Astrocyte of the spinal cord (primary cell): Measurements from ENCODE around the gene FH.

Experiments used
- DNase-seq: peaks from one replicate; pipeline ENCODE4 v3.0.0; 2011; ENCODE audit warnings: low read depth, low spot score
- H3K4me3 ChIP-seq: 2 replicates; pipeline ENCODE4 v1.5.1; 2011; ENCODE audit warnings: low read depth, mild to moderate bottlenecking, low read length, moderate library complexity
- CTCF ChIP-seq: IDR thresholded peaks from 2 replicates; pipeline ENCODE4 v1.5.1; 2012; ENCODE audit warnings: low read depth, mild to moderate bottlenecking, low read length, inconsistent platforms
- in situ Hi-C: cut with HindIII; loops from 2 replicates; pipeline ENCODE4 v1.10.0; 2017; ENCODE audit warnings: low sequenced_read_pairs

FH gene

GRCh38 chr1:241479294-241479693, 40.3 kb downstream of the FH start:
- H3K4me3 ChIP-seq = no peak overlapping the region
- no peak for DNase-seq
- TF ChIP-seq CTCF = no peak
- in situ Hi-C loops = no loop called here

GRCh38 chr1:241475671-241476070, 43.9 kb downstream of the FH start:
- in situ Hi-C loops = no loop called here
- H3K4me3 ChIP-seq = no peak overlapping the region
- TF ChIP-seq CTCF = no peak
- DNase-seq = no peak

- no peak for TF ChIP-seq CTCF
- H3K4me3 ChIP-seq = no peak overlapping the region
- DNase-seq = no peak
- in situ Hi-C loops = no loop called here
Observed at GRCh38 chr1:241473026-241473425, 46.5 kb downstream of the FH start.

- H3K4me3 ChIP-seq = no peak overlapping the region
- no peak for DNase-seq
- TF ChIP-seq CTCF = no peak
- in situ Hi-C loops = no loop called here
Observed at GRCh38 chr1:241470908-241471590, 48.5 kb downstream of the FH start.

- DNase-seq = no peak
- H3K4me3 ChIP-seq = no peak overlapping the region
- in situ Hi-C loops = no loop called here
- no peak for TF ChIP-seq CTCF
Observed at GRCh38 chr1:241470361-241470760, 49.2 kb downstream of the FH start.

- H3K4me3 ChIP-seq = no peak overlapping the region
- DNase-seq = no peak
- TF ChIP-seq CTCF = no peak
- in situ Hi-C loops = no loop called here
Observed at GRCh38 chr1:241465673-241466072, 53.9 kb downstream of the FH start.
